Endodermal cell (in vitro differentiated cells): ENCODE results near the gene FSHR. TPM values are rescaled to one million over a fixed set of nuclear protein-coding genes. Genes with fewer than 3 reads are reported as not detected.
A peak's percentile ranks its signal among the peaks of the same experiment; 100 is the strongest.

Experiments used
- DNase-seq: peaks from one replicate; pipeline ENCODE4 v3.0.0-alpha.2; 2017
- H3K27ac ChIP-seq: 2 replicates; pipeline ENCODE4 v1.5.1; 2013; ENCODE audit warnings: mild to moderate bottlenecking, low read depth, low read length, moderate library complexity
- H3K27me3 ChIP-seq: 2 replicates; pipeline ENCODE4 v1.6.1; 2013; ENCODE audit warnings: mild to moderate bottlenecking, low read length, moderate library complexity; ENCODE audit not compliant: insufficient read depth, control insufficient read depth, poor library complexity, severe bottlenecking
- H3K36me3 ChIP-seq: 2 replicates; pipeline ENCODE4 v1.7.0; 2013; ENCODE audit warnings: mild to moderate bottlenecking, low read length, moderate library complexity; ENCODE audit not compliant: control insufficient read depth, insufficient read depth
- H3K4me1 ChIP-seq: one replicate; pipeline ENCODE4 v1.7.0; 2013; ENCODE audit warnings: low read length; ENCODE audit not compliant: control insufficient read depth, insufficient read depth
- H3K4me3 ChIP-seq: 2 replicates; pipeline ENCODE4 v1.5.1; 2013; ENCODE audit warnings: mild to moderate bottlenecking, low read length, moderate library complexity
- H3K9ac ChIP-seq: 2 replicates; pipeline ENCODE4 v1.6.1; 2013; ENCODE audit warnings: mild to moderate bottlenecking, low read length, moderate library complexity; ENCODE audit not compliant: poor library complexity, severe bottlenecking; ENCODE audit errors: extremely low read depth
- H3K9me3 ChIP-seq: 2 replicates; pipeline ENCODE4 v1.6.1; 2013; ENCODE audit warnings: mild to moderate bottlenecking, low read length, moderate library complexity; ENCODE audit not compliant: control insufficient read depth
- H3K27ac Mint-ChIP-seq: 2 replicates; pipeline ENCODE4 v1.8.0; 2020; ENCODE audit warnings: mixed read lengths
- H3K27me3 Mint-ChIP-seq: 2 replicates; pipeline ENCODE4 v1.8.0; 2021; ENCODE audit warnings: mild to moderate bottlenecking, mixed read lengths; ENCODE audit not compliant: insufficient read depth
- H3K36me3 Mint-ChIP-seq: 2 replicates; pipeline ENCODE4 v1.8.0; 2020; ENCODE audit warnings: low read depth, mixed read lengths
- H3K4me1 Mint-ChIP-seq: 2 replicates; pipeline ENCODE4 v1.8.0; 2020; ENCODE audit warnings: mixed read lengths
- H3K4me3 Mint-ChIP-seq: 2 replicates; pipeline ENCODE4 v1.8.0; 2020; ENCODE audit warnings: mild to moderate bottlenecking, moderate library complexity, mixed read lengths
- H3K9me3 Mint-ChIP-seq: 2 replicates; pipeline ENCODE4 v1.8.0; 2020; ENCODE audit warnings: mild to moderate bottlenecking, mixed read lengths
- CTCF ChIP-seq: fragments of 200-600 bp; sonication (generic); conservative IDR thresholded peaks from 2 replicates; pipeline ENCODE4 v1.5.0; 2021; ENCODE audit warnings: antibody characterized with exemption, mild to moderate bottlenecking
- WGBS, 2 experiments: methylation state at CpG; one replicate each; pipeline versions ENCODE4 v1.1.5 to v1.1.7; 2013; ENCODE audit warnings: missing lambda C conversion rate in 2 of 2, mixed read lengths in 1 of 2; ENCODE audit not compliant: insufficient coverage in 1 of 2, insufficient read length in 1 of 2; 5-methylcytosine and 5-hydroxymethylcytosine counted together
- total RNA-seq, 2 donors: library from RNA; stranded (reverse); fragmentation: NEBNext Ultra II Directional in 1 of 2; extraction: Animal tissue kit (Norgen Biotek cat#: 25700) in 1 of 2; gene quantifications; 2 replicates in 1 of 2; 3 replicates in 1 of 2; pipeline ENCODE4 v1.2.1, GENCODE V29; 2021

The FSHR gene
- total RNA-seq, 2 donors from 2014 or later: 4.7 to 6.5 TPM

- no peak for DNase-seq
- no peak overlapping the region for H3K27ac Mint-ChIP-seq
- H3K9me3 Mint-ChIP-seq: no peaks in the 10 kb centered on the region
- H3K4me3 Mint-ChIP-seq: no peak overlapping the region
- peak overlapping the region; percentile 8 for H3K27ac ChIP-seq
- no peaks in the 10 kb centered on the region for H3K36me3 ChIP-seq
- H3K4me3 ChIP-seq: no peak overlapping the region
- H3K36me3 Mint-ChIP-seq: no peaks in the 10 kb centered on the region
- no peak for TF ChIP-seq CTCF
- 75 to 96% methylated on average over 1 of the region's 1 CpG for WGBS, 2 experiments
- H3K9ac ChIP-seq: no peak overlapping the region
- peaks cover 5% of the 10 kb centered on the region for H3K4me1 ChIP-seq
- H3K4me1 Mint-ChIP-seq: peaks cover 23% of the 10 kb centered on the region
- H3K27me3 ChIP-seq: no peaks in the 10 kb centered on the region
- H3K9me3 ChIP-seq: no peaks in the 10 kb centered on the region
- no peaks in the 10 kb centered on the region for H3K27me3 Mint-ChIP-seq
Observed at GRCh38 chr2:49029406-49029805, 124.9 kb downstream of the FSHR start.

GRCh38 chr2:49028101-49028500 is 126.2 kb downstream of the FSHR start:
- Mint-ChIP-seq H3K27me3 (no peaks in the 10 kb centered on the region), H3K4me3 (no peak overlapping the region), H3K27ac (no peak overlapping the region), H3K9me3 (no peaks in the 10 kb centered on the region), H3K36me3 (no peaks in the 10 kb centered on the region), H3K4me1 (peaks cover 21% of the 10 kb centered on the region)
- no peak for TF ChIP-seq CTCF
- Histone ChIP-seq H3K27me3 (no peaks in the 10 kb centered on the region), H3K27ac (no peak overlapping the region), H3K9me3 (no peaks in the 10 kb centered on the region), H3K9ac (no peak overlapping the region), H3K36me3 (no peaks in the 10 kb centered on the region), H3K4me3 (no peak overlapping the region), H3K4me1 (peaks cover 5% of the 10 kb centered on the region)
- DNase-seq: no peak
- 91 to 95% methylated on average over 1 to 3 of the region's 3 CpGs for WGBS, 2 experiments

- no peaks in the 10 kb centered on the region for H3K9me3 ChIP-seq
- no peaks in the 10 kb centered on the region for H3K36me3 Mint-ChIP-seq
- H3K27me3 ChIP-seq: no peaks in the 10 kb centered on the region
- H3K36me3 ChIP-seq: no peaks in the 10 kb centered on the region
- no peak for DNase-seq
- WGBS, 2 experiments: 92 to 100% methylated on average over 4 of the region's 4 CpGs
- H3K9ac ChIP-seq: no peak overlapping the region
- H3K4me1 Mint-ChIP-seq: peaks cover 21% of the 10 kb centered on the region
- no peak overlapping the region for H3K27ac ChIP-seq
- H3K27ac Mint-ChIP-seq: no peak overlapping the region
- H3K4me3 ChIP-seq: no peak overlapping the region
- no peak overlapping the region for H3K4me3 Mint-ChIP-seq
- TF ChIP-seq CTCF: no peak
- no peaks in the 10 kb centered on the region for H3K9me3 Mint-ChIP-seq
- H3K27me3 Mint-ChIP-seq: no peaks in the 10 kb centered on the region
- peaks cover 5% of the 10 kb centered on the region for H3K4me1 ChIP-seq
Observed at GRCh38 chr2:49026706-49027105, 127.6 kb downstream of the FSHR start.
